OCI-LY1 (cell line): ENCODE results near the gene GAL3ST2.

Experiments
- H2AFZ ChIP-seq: fragments of 200-600 bp; sonication (generic), shearing (Covaris generic); 2 replicates; pipeline ENCODE4 v1.6.0; 2014; ENCODE audit warnings: antibody characterized with exemption, mild to moderate bottlenecking, low read length
- H3F3A ChIP-seq: fragments of 200-600 bp; sonication (generic), shearing (Covaris generic); 2 replicates; pipeline ENCODE4 v1.6.0; 2014; ENCODE audit warnings: mild to moderate bottlenecking, antibody characterized with exemption, low read length, moderate library complexity; ENCODE audit not compliant: insufficient read depth
- H3K27ac ChIP-seq: fragments of 200-600 bp; sonication (generic); 2 replicates; pipeline ENCODE4 v1.5.1; 2014; ENCODE audit warnings: low read length, mixed run types, mild to moderate bottlenecking, low read depth; ENCODE audit not compliant: poor library complexity, severe bottlenecking
- H3K27me3 ChIP-seq: fragments of 200-600 bp; sonication (generic); 2 replicates; pipeline ENCODE4 v1.6.0; 2014; ENCODE audit warnings: antibody characterized with exemption, mild to moderate bottlenecking, low read length, moderate library complexity; ENCODE audit not compliant: insufficient read depth
- H3K36me3 ChIP-seq: fragments of 200-600 bp; sonication (generic); 2 replicates; pipeline ENCODE4 v1.6.1; 2014; ENCODE audit warnings: mild to moderate bottlenecking, antibody characterized with exemption, low read length, moderate library complexity, mixed read lengths; ENCODE audit not compliant: insufficient read depth
- H3K4me1 ChIP-seq: fragments of 200-600 bp; sonication (generic); 2 replicates; pipeline ENCODE4 v1.5.1; 2014; ENCODE audit warnings: mild to moderate bottlenecking, low read length, moderate library complexity; ENCODE audit not compliant: insufficient read depth, severe bottlenecking
- H3K4me2 ChIP-seq: fragments of 200-600 bp; sonication (generic), shearing (Covaris generic); 2 replicates; pipeline ENCODE4 v1.6.1; 2014; ENCODE audit warnings: low read length
- H3K4me3 ChIP-seq: fragments of 200-600 bp; sonication (generic); 2 replicates; pipeline ENCODE4 v1.5.1; 2014; ENCODE audit warnings: low read length, low read depth, mild to moderate bottlenecking, mixed read lengths; ENCODE audit not compliant: poor library complexity, severe bottlenecking
- H3K79me2 ChIP-seq: fragments of 200-600 bp; shearing (Covaris generic); 2 replicates; pipeline ENCODE4 v1.6.1; 2016; ENCODE audit warnings: mixed run types, low read length, mixed read lengths; ENCODE audit not compliant: insufficient read depth
- H3K9ac ChIP-seq: fragments of 200-600 bp; sonication (generic), shearing (Covaris generic); 2 replicates; pipeline ENCODE4 v1.6.1; 2014; ENCODE audit warnings: mild to moderate bottlenecking, low read length, mixed read lengths
- H3K9me2 ChIP-seq: fragments of 200-600 bp; sonication (generic), shearing (Covaris generic); 2 replicates; pipeline ENCODE4 v1.6.1; 2014; ENCODE audit warnings: low read depth, mild to moderate bottlenecking, low read length, mixed read lengths
- H3K9me3 ChIP-seq: fragments of 200-600 bp; shearing (Covaris generic); 2 replicates; pipeline ENCODE4 v1.6.1; 2014; ENCODE audit warnings: low read length, mixed read lengths
- H4K20me1 ChIP-seq: fragments of 200-600 bp; sonication (generic), shearing (Covaris generic); 2 replicates; pipeline ENCODE4 v1.6.0; 2016; ENCODE audit warnings: mild to moderate bottlenecking, low read length; ENCODE audit not compliant: insufficient read depth
- EZH2 ChIP-seq: fragments of 200-600 bp; sonication (generic), shearing (Covaris generic); IDR thresholded peaks from 2 replicates; pipeline ENCODE4 v1.8.0; 2017; ENCODE audit warnings: borderline replicate concordance, mixed run types, mild to moderate bottlenecking, antibody characterized with exemption, low read length, moderate library complexity, mixed read lengths
- TF ChIP-seq, protein P1 (sequence below): fragments of 200-600 bp; sonication (generic), shearing (Covaris generic); IDR thresholded peaks from 2 replicates; pipeline ENCODE4 v1.5.1; 2017; ENCODE audit warnings: mild to moderate bottlenecking, antibody characterized with exemption, low read length, moderate library complexity, mixed read lengths

Gene GAL3ST2

DNA sequence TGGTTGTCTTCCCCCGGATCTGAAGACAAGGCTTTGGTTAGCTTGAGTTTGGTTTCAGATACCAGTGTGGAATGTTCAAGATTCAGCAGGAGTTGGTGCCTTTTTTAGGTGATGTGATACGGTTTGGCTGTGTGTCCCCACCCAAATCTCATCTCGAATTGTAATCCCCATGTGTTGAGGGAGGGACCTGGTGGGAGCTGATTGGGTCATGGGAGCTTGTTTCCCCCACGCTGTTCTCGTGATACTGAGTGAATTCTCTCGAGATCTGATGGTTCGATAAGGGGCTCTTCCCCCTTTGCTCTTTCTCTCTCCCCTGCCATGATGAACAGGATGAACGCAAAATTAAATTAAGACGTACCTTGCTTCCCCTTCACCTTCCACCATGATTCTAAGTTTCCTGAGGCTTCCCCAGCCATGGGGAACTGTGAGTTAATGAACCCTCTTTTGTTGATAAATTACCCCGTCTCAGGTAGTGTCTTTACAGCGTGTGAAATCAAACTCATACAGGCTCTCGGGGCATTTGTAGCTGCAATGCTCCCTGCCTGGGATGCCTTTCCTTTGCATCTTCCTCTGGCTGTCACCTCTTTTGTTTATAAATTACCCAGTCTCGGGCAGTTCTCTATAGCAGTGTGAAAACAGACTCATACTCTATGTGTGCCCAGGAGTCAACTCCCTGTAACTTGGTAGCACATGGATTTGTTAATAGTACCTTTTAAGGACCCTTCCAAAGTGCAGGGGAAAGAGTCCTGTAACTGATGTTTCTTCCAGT lies 60.8 kb downstream of the GAL3ST2 start:
- Histone ChIP-seq H3K4me1 (peaks cover 5% of the 10 kb centered on the region), H3F3A (no peaks in the 10 kb centered on the region), H3K9ac (no peak overlapping the region), H3K27ac (no peak overlapping the region), H3K36me3 (no peaks in the 10 kb centered on the region), H3K4me3 (no peak overlapping the region), H2AFZ (no peak overlapping the region), H4K20me1 (no peaks in the 10 kb centered on the region), H3K4me2 (no peak overlapping the region), H3K27me3 (peaks cover 8% of the 10 kb centered on the region; the same call in 1 of the 2 replicates), H3K79me2 (no peaks in the 10 kb centered on the region), H3K9me3 (no peaks in the 10 kb centered on the region), H3K9me2 (no peaks in the 10 kb centered on the region)
- TF ChIP-seq, protein P1, sequence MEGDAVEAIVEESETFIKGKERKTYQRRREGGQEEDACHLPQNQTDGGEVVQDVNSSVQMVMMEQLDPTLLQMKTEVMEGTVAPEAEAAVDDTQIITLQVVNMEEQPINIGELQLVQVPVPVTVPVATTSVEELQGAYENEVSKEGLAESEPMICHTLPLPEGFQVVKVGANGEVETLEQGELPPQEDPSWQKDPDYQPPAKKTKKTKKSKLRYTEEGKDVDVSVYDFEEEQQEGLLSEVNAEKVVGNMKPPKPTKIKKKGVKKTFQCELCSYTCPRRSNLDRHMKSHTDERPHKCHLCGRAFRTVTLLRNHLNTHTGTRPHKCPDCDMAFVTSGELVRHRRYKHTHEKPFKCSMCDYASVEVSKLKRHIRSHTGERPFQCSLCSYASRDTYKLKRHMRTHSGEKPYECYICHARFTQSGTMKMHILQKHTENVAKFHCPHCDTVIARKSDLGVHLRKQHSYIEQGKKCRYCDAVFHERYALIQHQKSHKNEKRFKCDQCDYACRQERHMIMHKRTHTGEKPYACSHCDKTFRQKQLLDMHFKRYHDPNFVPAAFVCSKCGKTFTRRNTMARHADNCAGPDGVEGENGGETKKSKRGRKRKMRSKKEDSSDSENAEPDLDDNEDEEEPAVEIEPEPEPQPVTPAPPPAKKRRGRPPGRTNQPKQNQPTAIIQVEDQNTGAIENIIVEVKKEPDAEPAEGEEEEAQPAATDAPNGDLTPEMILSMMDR: no peak
- no peak for TF ChIP-seq EZH2

DNA sequence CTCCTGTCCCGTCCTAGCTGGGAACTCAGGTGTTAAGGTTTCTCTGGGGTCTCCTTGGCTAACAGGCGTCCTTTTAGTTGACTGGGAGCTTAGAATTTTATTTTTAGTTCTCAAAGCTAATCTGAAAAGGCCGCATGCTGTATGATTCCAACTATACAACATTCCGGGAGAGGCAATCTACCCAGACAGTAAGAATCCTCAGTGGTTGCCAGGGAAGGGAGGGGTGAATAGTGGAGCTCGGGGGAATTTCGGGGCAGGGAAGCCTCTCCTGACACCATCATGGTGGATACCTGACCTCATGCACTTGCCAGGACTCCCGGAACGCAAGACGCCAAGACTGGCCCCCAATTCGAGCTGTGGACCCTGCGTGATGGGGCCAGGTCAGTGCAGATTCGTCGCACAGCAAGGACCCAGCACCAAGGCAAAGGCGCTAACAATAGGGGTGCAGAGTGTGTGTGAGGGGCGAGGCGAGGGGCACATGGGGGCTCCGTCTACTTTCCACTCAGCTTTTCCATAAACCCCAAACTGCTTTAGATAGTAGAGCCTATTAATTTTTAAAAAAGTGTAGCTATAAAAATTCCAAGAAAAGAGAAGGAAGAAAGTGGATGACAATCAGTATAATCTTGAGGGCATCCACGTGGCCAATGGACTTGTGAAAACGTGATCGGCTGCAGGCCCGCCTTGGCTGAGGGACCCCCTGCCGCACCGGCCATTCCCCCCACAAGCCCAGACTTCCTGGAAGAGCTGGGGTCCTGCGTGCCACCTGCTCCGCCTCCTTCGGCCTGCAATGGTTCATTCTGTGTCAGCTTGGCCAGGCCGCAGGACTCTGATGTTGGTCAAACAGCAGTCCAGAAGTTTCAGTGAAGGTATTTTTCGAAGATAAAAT lies 64.8 kb downstream of the GAL3ST2 start:
- H3K79me2 ChIP-seq: no peaks in the 10 kb centered on the region
- no peaks in the 10 kb centered on the region for H3K4me1 ChIP-seq
- H3K36me3 ChIP-seq: no peaks in the 10 kb centered on the region
- H3K9me3 ChIP-seq: no peaks in the 10 kb centered on the region
- H3K27me3 ChIP-seq: peaks cover 4% of the 10 kb centered on the region; the same call in 1 of the 2 replicates
- no peak overlapping the region for H3K9ac ChIP-seq
- H4K20me1 ChIP-seq: no peaks in the 10 kb centered on the region
- H3K4me3 ChIP-seq: no peak overlapping the region
- no peaks in the 10 kb centered on the region for H3K9me2 ChIP-seq
- TF ChIP-seq, protein P1: no peak
- no peak for TF ChIP-seq EZH2
- no peaks in the 10 kb centered on the region for H3F3A ChIP-seq
- no peak overlapping the region for H3K27ac ChIP-seq
- no peak overlapping the region for H2AFZ ChIP-seq
- H3K4me2 ChIP-seq: no peak overlapping the region

DNA sequence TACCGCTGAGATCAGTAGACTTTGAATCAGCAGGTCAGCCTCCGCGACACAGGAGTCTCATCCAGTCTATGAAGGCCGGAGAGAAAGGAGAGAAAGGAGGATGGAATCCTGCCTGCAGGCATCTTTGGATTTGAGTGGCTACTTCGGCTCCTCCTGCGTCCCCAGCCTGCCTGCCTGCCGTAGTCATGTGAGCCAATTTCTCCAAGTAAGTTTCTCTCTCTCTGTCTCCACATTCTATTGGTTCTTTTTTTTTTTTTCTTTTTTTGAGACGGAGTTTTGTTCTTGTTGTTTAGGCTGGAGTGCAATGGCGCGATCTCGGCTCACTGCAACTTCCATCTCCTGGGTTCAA lies 65.4 kb downstream of the GAL3ST2 start:
- H3K4me1 ChIP-seq: no peaks in the 10 kb centered on the region
- H3K27me3 ChIP-seq: peaks cover 4% of the 10 kb centered on the region; the same call in 1 of the 2 replicates
- H3F3A ChIP-seq: no peaks in the 10 kb centered on the region
- no peaks in the 10 kb centered on the region for H3K9me3 ChIP-seq
- no peak overlapping the region for H3K9ac ChIP-seq
- TF ChIP-seq, protein P1: no peak
- no peak for TF ChIP-seq EZH2
- H3K27ac ChIP-seq: no peak overlapping the region
- no peaks in the 10 kb centered on the region for H3K9me2 ChIP-seq
- no peak overlapping the region for H3K4me3 ChIP-seq
- H3K36me3 ChIP-seq: no peaks in the 10 kb centered on the region
- no peaks in the 10 kb centered on the region for H4K20me1 ChIP-seq
- no peak overlapping the region for H2AFZ ChIP-seq
- H3K79me2 ChIP-seq: no peaks in the 10 kb centered on the region
- H3K4me2 ChIP-seq: no peak overlapping the region
